GM19395 (cell line): ENCODE data around the gene ZSCAN16.

Experiments used
- ATAC-seq: cut with Tn5 transposase; IDR thresholded peaks from one replicate; pipeline ENCODE4 v1.9.1; 2021; ENCODE audit warnings: mild to moderate bottlenecking, moderate library complexity; ENCODE audit not compliant: unreplicated experiment

ZSCAN16 gene

GRCh38 chr6:28125401-28125800 is 992 bp downstream of the ZSCAN16 start:
- ATAC-seq: no peak

DNA sequence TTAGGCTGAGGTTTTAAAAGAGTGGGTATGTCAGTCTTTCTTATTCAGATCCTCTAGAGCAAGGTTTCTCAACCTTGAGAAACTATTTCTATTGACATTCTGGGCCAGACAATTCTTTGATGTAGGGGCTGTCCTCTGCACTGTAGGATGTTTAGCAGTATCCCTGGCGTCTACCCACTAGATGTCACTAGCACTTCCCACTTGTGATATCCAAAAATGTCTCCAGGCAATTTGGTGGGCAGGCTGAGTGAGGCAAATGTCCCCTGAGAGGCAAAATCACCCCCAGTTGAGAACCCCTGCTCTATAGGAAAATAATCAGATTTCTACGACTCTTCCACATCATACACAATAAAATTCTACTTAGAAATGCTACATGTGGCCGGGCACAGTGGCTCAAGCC is 9.6 kb downstream of the ZSCAN16 start:
- no peak for ATAC-seq

DNA sequence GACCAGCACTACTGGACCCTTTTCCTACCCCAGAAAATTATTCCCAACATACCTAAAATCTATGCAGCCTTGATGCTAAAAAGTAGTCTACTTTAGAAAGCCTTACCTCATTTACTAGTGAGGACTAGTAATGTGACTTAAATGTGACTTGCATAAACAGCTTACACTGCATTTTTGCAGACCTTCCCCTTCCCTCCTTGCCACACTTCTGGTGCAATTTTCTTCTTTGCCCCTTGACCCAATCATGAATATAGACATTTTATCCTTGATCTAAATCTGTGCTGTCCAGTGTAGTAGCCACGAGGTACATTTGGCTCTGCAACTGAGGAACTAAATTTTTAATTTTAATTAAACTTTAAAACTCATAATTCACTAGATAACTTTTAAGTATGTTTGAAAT is 10.3 kb downstream of the ZSCAN16 start:
- no peak for ATAC-seq

DNA sequence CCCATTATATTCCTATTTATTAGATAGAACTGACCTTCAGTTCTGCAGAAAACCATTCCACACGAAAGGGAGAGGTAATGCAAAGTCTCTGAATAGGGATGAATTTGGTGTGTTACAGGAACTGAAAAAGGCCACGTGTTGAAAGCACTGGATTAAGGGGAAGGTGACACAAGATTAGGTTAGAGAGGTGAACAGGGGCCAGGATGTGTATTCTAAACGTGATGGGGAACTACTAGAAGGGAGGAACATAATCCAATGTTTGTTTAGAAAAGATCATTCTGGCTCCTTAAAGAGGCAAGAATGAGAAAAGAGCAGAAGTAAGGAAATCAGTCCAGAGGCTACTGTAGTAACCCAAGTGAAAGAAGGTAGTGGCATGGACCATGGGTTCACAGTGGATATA is 11.0 kb downstream of the ZSCAN16 start:
- no peak for ATAC-seq

GRCh38 chr6:28136585-28137504 is 12.4 kb downstream of the ZSCAN16 start:
- peak; percentile 51 for ATAC-seq

DNA sequence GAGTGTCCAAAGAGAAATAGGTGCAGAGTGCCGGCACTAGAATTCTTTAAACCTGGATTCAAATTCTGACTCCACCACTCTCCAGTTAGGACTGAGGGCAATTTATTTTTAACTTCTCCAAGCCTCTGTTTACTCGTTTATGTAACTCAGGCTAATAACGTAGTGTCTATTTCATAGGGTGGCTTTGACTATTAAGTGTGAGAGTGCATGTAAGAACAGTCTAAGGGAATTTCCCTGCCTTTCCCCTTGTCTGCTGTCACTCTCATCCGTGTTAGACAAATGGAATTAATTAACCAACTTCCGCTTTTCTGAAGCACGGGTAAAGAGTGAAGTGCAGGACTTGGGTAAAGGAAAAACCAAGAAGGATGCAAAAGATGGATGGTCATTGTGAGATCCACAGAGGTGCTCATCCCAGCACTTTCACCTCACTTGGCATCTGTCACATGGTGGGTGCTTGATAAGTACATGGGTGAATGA is 13.1 kb downstream of the ZSCAN16 start:
- ATAC-seq: no peak

DNA sequence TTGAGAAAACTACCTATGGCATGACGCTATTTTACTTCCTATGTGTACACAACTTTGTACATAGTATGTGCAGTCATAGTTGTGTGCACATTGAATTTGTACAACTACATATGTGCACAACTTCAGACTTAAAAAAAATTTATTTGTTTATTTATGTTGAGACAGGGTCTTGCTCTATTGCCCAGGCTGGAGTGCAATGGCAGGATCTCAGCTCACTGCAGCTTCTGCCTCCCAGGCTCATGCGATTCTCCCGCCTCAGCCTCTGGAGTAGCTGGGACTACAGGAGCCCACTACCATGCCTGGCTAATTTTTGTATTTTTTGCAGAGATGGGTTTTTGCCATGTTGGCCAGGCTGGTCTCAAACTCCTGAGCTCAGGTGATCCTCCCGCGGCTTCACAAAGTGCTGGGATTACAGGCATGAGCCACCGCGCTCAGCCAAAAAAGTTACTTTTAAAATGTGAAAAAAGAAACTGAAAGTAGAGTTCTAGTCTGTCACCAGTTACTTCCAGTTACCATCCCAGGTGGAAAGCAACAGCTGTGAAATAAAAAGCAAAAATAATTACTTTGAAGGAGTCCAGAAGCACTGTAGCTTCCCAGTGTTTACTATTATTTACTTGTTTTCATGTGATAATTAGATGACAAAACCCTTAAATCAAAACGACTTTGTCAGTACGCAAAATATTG is 15.6 kb downstream of the ZSCAN16 start:
- no peak for ATAC-seq

- ATAC-seq: no peak
Measured at GRCh38 chr6:28140616-28141015, 16.2 kb downstream of the ZSCAN16 start.

GRCh38 chr6:28141500-28142329 is 17.3 kb downstream of the ZSCAN16 start, which contains the start of gene ZKSCAN8:
Gene ZKSCAN8 (plus strand): TSS chr6:28141883. CDS start chr6:28148408, 6,525 bp downstream.
- peak; percentile 83 for ATAC-seq

GRCh38 chr6:28142446-28142845 is 18.0 kb downstream of the ZSCAN16 start:
- ATAC-seq: no peak

GRCh38 chr6:28145231-28145630 is 20.8 kb downstream of the ZSCAN16 start:
- ATAC-seq: no peak

- no peak for ATAC-seq
Measured at GRCh38 chr6:28152531-28152930, 28.1 kb downstream of the ZSCAN16 start.

GRCh38 chr6:28153546-28153945 is 29.1 kb downstream of the ZSCAN16 start:
- ATAC-seq: no peak

GRCh38 chr6:28154357-28154756 is 29.9 kb downstream of the ZSCAN16 start:
- no peak for ATAC-seq

DNA sequence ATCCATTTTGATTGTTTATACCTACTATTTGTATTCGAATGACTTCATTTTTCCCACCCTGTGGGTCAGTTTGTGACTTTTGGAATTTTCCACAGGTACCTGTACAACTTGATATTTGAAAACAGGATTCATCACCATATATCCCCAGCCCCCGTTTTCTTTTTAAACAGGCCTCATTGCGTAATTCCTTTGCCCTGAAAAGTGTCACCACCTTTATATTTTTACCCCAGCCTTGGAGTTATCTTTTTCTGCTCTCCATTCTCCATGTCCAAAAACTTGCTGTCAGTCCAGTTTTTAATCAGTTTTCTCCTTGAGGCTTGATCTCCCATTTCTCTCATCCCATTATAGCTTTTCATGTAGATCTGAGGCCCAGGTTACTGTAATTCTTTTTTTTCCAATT is 33.9 kb downstream of the ZSCAN16 start:
- no peak for ATAC-seq

- ATAC-seq: no peak
Measured at GRCh38 chr6:28159029-28159607, 34.7 kb downstream of the ZSCAN16 start.

DNA sequence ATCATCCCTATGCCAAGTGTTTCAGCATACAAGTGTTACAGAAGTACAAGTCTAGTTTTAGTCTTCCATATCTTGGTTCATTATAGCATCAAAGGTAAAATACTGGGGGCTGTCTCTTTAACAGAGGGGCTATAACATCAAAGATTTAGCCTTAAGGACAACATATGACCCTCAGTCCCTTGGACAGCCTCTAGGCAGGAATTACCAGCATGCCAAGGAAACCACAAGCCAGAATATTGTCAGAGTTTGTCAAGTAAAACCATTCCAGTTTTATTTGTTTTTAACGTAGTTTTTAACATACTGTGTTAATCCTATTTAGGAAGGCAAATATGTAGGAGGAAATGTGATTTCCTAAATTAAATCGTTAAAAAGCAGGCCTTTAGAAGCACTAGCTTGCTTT is 35.8 kb downstream of the ZSCAN16 start:
- ATAC-seq: no peak

DNA sequence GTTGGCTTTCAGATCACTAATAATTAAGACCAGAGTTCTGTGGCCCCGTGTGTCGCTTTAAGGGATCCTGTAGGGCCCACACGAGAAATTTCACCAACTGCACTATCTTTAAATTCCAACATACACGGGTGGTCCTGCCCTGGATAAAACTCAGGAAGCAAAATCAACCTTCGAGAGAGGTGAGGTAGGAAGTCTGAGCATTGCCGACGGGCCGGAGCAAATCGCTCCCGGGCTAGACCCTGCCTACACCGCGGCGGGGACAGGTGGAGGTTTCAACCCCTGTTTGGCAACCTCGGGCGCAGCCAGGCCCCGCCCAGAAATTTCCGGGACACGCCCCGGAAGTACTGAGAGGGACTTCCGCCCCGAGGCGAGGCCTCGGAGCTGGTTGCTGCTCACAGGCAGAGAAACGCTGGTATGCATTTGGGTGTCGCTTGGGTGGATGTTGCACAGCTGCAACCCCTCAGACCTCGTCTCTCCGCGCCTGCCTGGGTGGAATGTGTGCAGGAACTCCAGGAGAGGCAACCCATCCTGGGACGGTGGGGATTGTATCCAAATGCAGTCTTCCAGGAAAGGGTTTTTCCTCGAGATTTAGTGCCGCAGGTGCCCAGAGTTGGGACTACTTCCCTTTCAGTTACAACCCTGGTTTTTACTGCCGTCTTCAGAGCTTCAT is 37.1 kb downstream of the ZSCAN16 start:
- ATAC-seq: peak; percentile 98

DNA sequence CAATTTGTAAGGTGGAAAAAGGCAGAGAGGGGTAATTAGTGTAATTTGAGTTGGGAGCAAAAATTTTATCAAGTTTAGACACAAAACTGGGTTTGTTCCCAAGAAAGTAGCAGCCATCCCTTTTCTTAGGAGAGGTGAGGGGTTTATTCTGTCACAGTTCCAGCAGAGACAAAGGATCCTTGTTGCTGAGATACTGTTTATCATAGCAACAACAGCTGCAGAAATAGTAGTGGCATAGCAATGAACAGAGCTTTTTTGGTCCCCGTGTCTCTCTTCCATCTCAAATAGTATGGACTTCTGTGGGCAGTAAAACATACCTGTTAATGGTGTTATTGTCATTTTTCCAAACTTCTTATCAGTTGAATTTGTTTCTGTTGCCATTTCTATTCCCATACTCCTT is 41.2 kb downstream of the ZSCAN16 start:
- no peak for ATAC-seq

- ATAC-seq: no peak
Measured at GRCh38 chr6:28167068-28167467, 42.7 kb downstream of the ZSCAN16 start.
